Measurements from ENCODE around the gene OPN1LW. TPM values are rescaled to one million over a fixed set of nuclear protein-coding genes. Genes with fewer than 3 reads are reported as not detected.

Gene OPN1LW
- total and polyA plus RNA-seq, 2 donors (not counting 3 experiments of a cell fraction or from before 2014, with no cell fraction given): not detected

GRCh38 chrX:154138857-154139256, 5.2 kb upstream of the OPN1LW start:
- Histone ChIP-seq H3K4me1 (ENCODE audit: control insufficient read depth, extremely low read depth, insufficient read depth, low read length) (peaks cover 13% of the 10 kb centered on the region), H3K36me3 (ENCODE audit: control insufficient read depth in 2 of 2, extremely low read depth in 1 of 2, insufficient read depth in 2 of 2, low read length in 2 of 2) (no peaks in the 10 kb centered on the region), H3K4me2 (ENCODE audit: insufficient read depth, low read length) (no peak overlapping the region), H3K9me1 (replicated peaks; ENCODE audit: control insufficient read depth, extremely low read depth, insufficient read depth, low read length) (no peaks in the 10 kb centered on the region), H3K27me3 (ENCODE audit: control insufficient read depth in 2 of 2, insufficient read depth in 2 of 2, low read length in 2 of 2) (no peaks in the 10 kb centered on the region), H3K27ac (ENCODE audit: insufficient read depth, low read depth, low read length) (no peak overlapping the region), H3K9me3 (replicated peaks; ENCODE audit: control insufficient read depth, insufficient read depth, low read length) (no peaks in the 10 kb centered on the region), H3K79me2 (ENCODE audit: control insufficient read depth, insufficient read depth, low read length) (no peaks in the 10 kb centered on the region), H3K9ac (replicated peaks; ENCODE audit: extremely low read depth, insufficient read depth, low read length) (no peak overlapping the region), H3K4me3 (replicated peaks in 1 of 3; ENCODE audit: insufficient read depth in 1 of 3, low read depth in 1 of 3, low read length in 3 of 3) (no peak overlapping the region), H4K20me1 (replicated peaks; ENCODE audit: control insufficient read depth, extremely low read depth, insufficient read depth, low read length) (no peaks in the 10 kb centered on the region), H2AFZ (ENCODE audit: low read depth, low read length) (no peak overlapping the region)
- BruUV-seq (replicated peaks): no TSS peak
- intact Hi-C loops (cut with micrococcal nuclease): no loop called here
- TF ChIP-seq GATA2 (IDR thresholded peaks at IDR 0.05; ENCODE audit: insufficient read depth, insufficient read length, low read depth, low read length) (no peak), JUN (IDR thresholded peaks at IDR 0.05; ENCODE audit: borderline replicate concordance, insufficient read depth, insufficient read length, low read depth) (no peak), CTCF (IDR thresholded peaks at IDR 0.05; ENCODE audit: extremely low read depth in 1 of 2, insufficient read depth in 1 of 2, low read depth in 1 of 2, low read length in 2 of 2) (no peak), FOS (IDR thresholded peaks at IDR 0.05; ENCODE audit: borderline replicate concordance, insufficient read depth, low read length) (no peak), POLR2A (IDR thresholded peaks at IDR 0.05; ENCODE audit: low read depth, low read length) (no peak), EZH2 (IDR thresholded peaks at IDR 0.05; ENCODE audit: borderline replicate concordance, low read depth, low read length, severe bottlenecking) (no peak), MAX (IDR thresholded peaks at IDR 0.05; ENCODE audit: insufficient read depth, insufficient read length) (no peak), POLR2AphosphoS5 (IDR thresholded peaks at IDR 0.05; ENCODE audit: insufficient read depth, low read depth, low read length) (no peak), MYC (IDR thresholded peaks at IDR 0.05; ENCODE audit: low read depth, low read length) (no peak)
- DNase-seq (ENCODE audit: low read depth, low spot score) (no peak), FAIRE-seq (no peak)
- dilution Hi-C loops (cut with MboI; ENCODE audit: extremely low pct_ligation_motif_present, low sequenced_read_pairs): no loop called here
- POLR2A ChIA-PET: no interaction called here
- CTCF ChIA-PET: interaction anchor here (1.4 to 1.9 kb wide), 2 partner anchors 44 to 169 kb away, joined by 3 to 8 read pairs; no protein-coding TSS in a partner anchor

Measured in endothelial cell of umbilical vein (primary cell).